CD4-positive, alpha-beta T cell treated with Interleukin-17A for 4 hours (primary cell): ENCODE results near the gene ZNF451.
A peak's percentile ranks its signal among the peaks of the same experiment; 100 is the strongest.
"Not testable (repeated sequence)": the region's sequence is repeated elsewhere in the genome, so short reads cannot be mapped to it uniquely, and the experiment has no call there.

ENCODE experiments used
- DNase-seq: peaks from one replicate; pipeline ENCODE4 v3.0.0-alpha.2; 2020; ENCODE audit warnings: mixed read lengths

ZNF451 gene, protein sequence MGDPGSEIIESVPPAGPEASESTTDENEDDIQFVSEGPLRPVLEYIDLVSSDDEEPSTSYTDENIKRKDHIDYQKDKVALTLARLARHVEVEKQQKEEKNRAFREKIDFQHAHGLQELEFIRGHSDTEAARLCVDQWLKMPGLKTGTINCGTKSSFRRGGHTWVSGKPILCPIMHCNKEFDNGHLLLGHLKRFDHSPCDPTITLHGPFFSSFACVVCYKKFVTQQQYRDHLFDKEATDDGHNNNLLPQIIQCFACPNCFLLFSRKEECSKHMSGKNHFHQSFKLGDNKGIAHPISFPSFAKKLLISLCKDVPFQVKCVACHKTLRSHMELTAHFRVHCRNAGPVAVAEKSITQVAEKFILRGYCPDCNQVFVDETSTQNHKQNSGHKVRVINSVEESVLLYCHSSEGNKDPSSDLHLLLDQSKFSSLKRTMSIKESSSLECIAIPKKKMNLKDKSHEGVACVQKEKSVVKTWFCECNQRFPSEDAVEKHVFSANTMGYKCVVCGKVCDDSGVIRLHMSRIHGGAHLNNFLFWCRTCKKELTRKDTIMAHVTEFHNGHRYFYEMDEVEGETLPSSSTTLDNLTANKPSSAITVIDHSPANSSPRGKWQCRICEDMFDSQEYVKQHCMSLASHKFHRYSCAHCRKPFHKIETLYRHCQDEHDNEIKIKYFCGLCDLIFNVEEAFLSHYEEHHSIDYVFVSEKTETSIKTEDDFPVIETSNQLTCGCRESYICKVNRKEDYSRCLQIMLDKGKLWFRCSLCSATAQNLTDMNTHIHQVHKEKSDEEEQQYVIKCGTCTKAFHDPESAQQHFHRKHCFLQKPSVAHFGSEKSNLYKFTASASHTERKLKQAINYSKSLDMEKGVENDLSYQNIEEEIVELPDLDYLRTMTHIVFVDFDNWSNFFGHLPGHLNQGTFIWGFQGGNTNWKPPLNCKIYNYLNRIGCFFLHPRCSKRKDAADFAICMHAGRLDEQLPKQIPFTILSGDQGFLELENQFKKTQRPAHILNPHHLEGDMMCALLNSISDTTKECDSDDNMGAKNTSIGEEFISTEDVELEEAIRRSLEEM

DNA sequence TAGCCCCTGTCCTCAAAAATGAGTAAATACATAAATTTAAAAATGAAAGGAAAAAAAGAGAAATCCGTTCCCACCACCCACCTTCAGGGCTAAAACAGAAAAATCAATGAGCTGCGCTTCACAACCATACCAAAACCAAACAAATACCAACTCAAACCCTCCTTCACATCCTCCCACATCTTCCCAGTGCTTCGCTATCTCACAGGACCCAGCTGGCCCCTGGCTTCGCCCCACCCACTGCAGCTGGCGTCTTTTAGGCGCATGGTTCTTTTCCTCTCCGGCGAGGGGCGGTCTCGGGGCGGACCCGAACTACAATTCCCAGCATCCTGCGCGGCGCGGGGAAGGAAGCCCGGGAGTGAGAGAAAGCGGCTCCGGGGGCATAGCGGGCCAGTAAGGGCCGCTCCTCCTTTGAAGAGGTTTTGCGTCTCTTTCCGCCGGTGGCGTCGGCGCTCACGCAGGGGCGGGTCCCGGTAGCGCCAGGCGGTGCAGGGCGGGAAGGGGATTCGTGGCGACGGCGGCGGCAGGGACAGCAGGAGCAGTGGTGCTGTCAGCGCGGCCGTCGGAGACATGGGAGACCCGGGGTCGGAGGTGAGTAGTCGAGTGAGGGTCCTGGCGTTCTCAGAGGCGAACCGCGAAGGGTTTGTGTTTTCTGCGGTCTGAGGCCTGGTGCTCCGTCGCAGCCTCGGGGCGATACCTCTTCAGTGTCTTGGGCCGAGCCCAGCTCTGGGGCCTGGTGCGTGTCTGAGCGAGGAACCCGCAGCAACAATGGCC is at the start of gene ZNF451:
Gene ZNF451, plus strand, starts transcription at position 502 of the 771 bp plus-strand sequence. Its CDS starts 66 bp downstream, at position 568.
- DNase-seq = peak; percentile 97

DNA sequence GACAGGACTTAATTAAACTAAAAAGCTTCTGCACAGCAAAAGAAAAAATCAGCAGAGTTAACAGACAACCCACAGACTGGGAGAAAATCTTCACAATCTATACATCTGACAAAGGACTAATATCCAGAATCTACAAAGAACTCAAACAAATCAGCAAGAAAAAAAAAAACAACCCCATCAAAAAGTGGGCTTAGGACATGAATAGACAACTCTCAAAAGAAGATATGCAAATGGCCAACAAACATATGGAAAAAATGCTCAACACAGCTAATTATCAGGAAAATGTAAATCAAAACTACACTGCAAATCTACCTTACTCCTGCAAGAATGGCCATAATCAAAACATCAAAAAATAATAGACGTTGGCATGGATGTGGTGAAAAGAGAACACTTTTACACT is 45.9 kb upstream of the ZNF451 start:
- not testable (repeated sequence) for DNase-seq

DNA sequence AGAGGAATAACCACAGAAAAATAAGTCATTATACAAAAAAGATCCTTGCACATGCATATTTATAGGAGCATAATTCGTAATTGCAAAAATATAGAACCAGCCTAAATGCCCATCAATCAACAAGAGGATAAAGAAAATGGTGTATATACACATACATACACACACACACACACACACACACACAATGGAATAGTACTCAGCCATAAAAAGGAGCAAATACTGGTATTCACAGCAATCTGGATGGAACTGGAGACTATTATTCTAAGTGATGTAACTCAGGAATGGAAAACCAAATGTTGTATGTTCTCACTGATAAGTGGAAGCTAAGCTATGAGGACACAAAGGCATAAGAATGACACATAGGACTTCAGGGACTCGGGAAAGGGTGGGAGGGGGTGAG is 45.4 kb upstream of the ZNF451 start:
- no peak for DNase-seq

DNA sequence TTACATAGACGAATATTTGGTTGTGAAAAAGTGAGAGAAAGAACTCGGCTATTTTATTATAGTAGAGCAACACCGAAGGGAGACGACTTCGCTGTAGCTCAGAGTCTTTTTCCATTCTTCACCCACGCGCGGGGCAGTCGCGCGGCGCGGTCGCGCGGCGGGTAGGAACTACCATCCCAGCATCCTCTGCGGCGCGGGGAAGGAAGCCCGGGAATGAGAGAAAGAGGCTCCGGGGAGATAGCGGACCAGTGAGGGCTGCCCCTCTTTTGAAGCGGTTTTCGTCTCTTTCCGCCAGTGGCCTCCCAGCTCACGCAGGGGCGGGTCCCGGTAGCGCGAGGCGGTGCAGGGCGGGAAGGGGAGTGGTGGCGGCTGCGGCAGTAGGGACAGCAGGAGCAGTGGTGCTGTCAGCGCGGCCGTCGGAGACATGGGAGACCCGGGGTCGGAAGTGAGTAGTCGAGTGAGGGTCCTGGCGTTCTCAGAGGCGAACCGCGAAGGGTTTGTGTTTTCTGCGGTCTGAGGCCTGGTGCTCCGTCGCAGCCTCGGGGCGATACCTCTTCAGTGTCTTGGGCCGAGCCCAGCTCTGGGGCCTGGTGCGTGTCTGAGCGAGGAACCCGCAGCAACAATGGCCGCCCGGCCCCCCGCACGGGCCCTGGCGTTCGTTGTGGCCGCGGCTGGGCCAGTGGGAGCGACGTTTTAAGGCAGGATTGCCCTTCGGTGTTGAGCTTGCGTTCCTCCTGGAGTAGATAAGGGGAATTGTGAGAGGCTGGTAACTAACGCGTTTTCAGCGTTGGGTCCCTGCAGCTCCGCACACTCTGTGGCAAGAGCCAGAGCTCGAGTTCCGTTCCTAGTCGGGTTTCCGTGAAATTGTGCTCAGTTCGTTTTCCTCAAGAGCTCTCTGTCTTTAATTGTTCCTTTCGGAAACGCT is 43.4 kb upstream of the ZNF451 start, which contains the start of gene KIAA1586:
Gene KIAA1586, plus strand, starts transcription at position 362 of the 925 bp plus-strand sequence. Its CDS starts 63 bp downstream, at position 425.
- peak; percentile 86 for DNase-seq

DNA sequence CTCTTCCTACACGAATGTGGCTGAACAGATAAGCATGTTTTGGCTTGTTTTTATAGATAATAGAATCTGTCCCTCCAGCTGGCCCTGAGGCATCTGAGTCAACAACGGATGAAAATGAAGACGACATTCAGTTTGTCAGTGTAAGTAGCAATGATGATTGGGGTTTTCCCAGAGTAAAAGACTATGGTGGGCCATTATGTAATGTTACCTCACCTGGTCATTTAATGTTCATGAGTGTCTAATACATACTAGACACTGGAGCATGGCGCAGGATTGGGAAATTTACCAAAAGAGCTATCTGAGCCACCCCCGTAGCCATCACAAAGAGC is 42.8 kb upstream of the ZNF451 start:
- not testable (repeated sequence) for DNase-seq

DNA sequence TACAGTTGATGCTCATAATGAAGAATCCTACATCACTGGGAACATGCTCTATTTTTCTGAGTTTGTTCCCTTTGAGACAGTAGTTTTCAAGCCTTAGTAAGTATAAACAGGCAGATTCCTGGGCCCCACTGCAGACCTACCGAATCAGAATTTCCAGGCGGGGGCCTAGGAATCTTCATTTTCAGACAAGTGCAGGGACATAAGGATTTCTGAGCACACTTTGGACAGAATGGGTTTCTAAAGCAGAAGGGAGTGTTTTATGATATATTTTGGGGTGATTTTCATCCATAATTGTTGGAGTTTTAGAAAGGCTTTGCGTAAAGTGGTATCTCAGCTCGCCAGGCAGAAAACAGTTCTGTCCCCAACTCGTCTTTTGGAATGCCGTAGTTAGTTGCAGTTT is 42.1 kb upstream of the ZNF451 start:
- not testable (repeated sequence) for DNase-seq

DNA sequence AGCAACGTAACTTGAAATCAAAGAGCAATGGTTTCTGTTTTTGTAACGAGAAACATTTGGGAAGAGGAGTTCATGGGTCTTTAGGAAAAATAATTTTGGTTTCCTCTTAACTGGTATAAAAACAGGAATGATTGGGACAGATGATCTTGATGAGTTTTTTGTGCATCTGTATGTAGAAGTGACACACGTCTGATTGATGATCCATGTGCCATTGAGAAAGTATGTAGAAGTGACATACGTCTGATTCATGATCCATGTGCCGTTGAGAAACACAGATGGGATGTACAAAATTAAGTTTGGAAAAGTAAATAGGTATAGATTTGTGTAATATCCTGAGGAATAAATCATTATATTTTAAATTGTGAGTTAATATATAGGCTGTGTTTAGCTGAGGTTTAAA is 41.4 kb upstream of the ZNF451 start:
- DNase-seq = no peak

DNA sequence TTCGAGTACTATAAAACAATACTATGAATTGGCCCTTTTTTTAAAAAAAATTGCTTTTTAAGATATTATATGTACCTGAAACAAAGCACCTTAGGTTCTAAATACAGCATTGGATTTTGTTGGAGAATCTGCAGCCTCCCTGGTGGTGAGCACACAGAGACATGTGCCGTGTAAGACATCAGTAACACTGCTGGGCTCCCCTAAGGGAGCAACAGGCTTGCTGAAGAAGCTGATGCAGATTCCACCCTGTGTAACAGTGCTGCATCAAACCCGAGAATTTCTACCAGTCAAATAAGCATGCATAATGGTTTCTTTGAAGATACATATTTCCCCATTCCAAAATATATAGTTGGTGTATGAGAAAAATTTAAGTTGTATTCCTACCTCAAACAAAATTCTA is 26.1 kb upstream of the ZNF451 start:
- DNase-seq = no peak

DNA sequence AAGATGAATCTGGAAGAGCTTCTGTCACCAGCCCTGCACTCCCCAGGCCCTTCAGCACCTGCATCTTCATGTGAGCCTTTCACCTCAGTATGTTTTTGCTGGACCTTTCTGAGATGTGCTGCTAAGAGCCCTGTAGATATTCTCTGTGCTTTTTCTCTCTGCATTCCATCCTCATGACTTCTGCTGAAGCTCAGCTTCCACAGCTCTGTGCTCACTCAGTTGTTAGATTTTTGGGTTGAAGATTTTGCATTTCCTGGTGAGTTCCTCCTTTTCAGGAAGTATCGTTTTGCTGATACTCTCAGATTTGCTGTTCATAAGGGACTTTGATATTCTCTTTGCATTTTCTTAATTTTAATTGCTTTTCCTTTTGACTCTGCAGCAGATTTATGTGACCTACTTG is 25.2 kb upstream of the ZNF451 start:
- no peak for DNase-seq

DNA sequence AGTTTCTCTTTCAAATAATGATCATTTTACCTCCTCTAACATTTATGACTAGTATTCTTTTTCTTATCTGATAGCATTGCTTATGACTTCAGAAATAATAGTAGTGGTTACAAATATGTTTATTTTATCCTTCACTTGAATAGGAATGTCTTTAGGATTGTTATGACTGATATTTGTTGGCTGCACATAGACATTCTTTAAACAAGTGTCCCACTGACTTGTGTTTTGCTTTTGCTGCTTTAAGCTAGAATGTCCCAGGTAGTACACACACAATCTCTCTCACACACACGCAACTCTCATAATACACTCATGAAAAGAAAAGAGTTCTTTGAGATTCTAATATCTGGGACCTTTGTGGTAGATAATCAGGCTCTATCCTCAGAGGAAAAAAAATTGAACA is 21.9 kb upstream of the ZNF451 start:
- DNase-seq = no peak

DNA sequence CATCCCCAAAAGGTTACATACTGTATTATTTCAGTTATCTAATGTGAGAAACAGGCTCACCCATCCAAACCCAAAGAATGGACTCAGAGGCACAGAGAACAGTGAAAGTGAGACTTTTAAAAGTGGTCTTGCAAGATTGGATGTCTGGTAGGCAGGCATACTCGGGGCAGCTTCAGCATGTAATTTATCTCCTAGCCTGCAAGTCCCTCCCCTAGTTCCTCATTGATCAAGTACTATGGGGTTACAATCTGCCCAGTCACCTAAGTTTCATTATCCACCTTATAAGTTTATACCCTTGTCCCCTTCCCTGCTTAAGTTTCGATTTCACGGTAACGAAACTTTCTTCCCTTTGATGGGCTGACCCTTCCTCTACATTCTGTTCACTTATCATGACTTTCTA is 20.8 kb upstream of the ZNF451 start:
- no peak for DNase-seq

DNA sequence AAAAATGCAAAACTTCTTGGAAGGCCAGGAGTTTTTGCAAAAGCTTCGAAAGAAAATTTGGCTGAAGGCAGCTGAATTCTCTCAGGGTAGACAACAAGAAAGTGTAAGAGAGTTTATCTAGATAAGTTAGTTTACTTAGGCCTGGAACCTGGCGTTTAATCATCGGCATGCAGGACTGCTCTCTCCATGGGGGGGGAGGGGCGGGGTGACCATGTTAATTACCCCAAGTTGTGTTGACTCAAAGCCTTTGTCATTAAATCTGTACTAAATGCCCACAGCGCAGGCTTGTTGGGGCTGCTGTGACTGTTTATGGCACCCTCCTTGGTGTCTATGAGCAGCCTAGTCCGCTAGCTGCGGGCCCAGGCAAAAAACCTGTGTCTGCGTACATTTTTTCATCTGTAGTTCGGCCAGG is 20.1 kb upstream of the ZNF451 start:
- no peak for DNase-seq

DNA sequence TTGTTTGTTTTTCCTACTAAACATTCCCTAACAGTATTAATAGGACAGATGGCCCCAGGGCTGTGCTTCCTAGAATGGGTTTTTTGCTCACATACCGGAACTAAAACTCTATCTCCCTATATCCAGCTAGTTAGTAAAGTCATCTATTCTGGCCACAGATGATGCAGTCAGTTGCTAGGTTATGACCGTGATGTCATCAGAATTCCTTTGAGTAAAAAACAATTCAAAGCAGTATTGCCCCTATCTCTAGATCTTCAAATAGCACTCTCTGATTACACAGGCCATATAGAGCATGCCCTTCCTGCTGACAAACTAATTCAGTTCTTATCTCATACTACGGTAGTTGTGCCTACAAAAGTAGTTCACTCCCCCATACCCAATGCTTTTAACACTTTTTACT is 17.9 kb upstream of the ZNF451 start:
- DNase-seq = no peak

DNA sequence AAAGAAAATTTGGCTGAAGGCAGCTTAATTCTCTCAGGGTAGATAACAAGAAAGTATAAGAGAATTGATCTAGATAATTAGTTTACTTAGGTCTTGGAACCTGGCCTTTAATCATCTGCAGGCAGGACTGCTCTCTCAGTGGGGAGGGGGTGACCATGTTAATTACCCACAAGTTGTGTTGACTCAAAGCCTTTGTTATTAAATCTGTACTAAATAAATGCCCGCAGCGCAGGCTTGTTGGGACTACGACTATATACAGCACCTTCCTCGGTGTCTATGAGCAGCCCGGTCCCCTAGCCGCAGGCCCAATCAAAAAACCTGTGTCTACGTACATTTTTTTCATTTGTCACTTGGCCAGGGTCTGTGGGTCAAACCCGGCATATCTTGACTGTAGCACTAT is 15.6 kb upstream of the ZNF451 start:
- DNase-seq = no peak

DNA sequence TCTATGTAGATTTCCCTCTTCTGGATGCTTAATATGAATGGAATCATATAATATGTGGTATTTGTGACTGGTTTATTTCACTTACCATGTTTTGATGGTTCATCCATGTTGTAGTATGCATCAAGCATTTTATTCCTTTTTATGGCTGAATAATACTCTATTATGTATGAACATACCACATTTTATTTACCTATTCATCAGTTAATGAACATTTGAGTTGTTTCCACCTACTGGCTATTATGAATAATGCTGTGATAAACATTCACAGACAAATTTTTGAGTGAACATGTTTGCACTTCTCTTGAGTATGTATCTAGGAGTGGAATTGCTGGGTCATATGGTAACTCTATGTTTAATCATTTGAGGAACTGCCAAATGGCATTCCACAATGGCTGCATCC is 14.9 kb upstream of the ZNF451 start:
- DNase-seq = no peak

DNA sequence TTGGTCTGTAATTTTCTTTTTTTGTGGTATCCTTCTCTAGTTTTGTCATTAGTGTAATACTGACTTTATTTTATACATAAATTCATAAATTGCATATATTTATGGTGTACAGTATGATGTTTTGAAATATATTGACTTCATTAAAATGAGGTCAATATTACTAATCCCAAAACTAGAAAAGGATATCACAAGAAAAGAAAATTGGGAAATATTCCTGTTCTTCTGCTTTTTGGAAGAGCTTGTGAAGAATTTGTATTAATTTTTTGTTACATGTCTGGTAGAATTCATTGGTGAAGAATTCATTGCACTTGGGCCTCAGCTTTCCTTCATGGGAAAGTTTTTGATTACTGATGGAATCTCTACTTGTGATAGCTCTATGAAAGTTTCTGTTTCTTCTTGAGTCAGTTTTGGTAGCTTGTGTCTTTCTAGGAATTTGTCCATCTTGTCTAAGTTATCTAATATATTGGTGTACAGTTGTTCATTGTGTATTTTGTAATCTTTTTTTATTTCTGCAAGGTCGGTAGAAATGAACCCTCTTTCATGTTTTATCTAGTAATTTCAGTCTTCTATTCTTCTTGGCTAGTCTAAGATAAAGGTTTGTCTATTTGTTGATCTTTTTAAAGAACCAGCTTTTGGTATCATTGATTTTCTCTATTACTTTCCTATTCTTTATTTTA is 11.3 kb upstream of the ZNF451 start:
- DNase-seq = no peak

DNA sequence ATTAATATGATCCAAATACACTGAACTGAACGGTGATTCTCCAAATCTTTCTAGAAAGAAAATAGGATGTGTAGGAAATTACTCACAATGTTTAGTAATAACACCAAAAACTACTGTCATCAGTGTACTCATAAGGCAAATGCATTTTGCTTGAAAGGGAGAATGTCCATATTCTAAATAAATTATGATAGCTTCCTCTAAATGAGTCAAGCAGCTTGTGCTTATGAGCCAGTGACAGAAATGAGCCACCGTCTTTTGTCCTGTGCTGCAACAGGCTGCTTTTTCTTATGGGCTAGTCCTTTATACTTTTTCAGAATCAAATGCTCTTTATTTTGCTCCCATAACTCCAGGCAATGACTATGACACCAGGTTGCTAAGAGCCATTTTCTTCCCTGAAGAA is 4.5 kb upstream of the ZNF451 start:
- no peak for DNase-seq

DNA sequence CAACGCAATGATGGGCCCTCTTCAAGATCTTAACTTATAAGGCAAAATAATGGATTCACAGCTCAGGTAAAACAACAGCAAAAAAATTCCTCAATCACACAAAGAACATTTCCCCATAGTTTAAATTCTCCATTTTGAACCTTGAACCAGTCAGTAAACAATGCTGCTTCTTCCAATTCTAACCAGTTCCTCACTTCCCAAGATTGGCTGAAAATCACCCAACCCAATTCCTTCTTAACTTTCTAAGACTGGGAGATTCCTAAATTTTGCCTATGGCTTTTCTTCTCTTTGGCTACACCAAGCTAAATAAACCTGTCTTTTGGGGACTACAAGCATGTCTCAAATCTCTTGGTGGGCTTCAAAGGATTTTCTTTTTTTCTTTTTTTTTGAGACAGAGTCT is 3.1 kb upstream of the ZNF451 start:
- no peak for DNase-seq

DNA sequence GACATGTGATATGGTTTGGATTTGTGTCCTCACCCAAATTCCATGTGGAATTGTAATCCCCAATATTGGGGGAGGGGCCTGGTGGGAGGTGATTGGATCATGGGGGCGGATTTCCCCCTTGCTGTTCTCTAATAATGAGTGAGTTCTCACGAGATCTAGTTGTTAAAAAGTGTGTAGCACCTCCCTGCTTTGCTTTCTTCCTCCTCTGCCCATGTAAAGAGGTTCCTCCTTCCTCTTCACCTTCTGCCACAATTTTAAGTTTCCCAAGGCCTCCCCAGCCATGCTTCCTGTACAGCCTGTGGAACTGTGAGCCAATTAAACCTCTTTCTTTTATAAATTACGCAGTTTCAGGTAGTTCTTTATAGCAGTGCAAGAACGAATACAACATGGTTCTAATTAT is 2.1 kb upstream of the ZNF451 start:
- no peak for DNase-seq

DNA sequence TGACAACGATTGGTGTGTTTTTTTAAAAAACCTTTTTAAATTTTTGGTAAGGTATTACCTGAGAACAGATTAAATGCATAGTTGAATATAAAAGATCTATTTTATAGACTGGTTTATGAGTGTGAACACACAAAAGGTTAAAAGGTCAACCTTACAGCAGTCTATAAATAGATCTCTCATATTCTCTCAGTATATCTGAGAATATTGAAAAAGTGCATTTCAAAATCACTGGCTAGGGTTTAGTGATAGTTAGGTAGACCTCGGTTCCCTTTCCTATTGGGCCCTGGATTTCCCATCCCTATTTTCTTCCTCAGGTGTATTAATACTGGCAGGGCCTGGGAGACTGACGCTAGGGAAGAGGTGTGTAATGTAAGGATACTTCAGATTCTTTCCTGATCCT is 723 bp upstream of the ZNF451 start:
- DNase-seq = no peak

DNA sequence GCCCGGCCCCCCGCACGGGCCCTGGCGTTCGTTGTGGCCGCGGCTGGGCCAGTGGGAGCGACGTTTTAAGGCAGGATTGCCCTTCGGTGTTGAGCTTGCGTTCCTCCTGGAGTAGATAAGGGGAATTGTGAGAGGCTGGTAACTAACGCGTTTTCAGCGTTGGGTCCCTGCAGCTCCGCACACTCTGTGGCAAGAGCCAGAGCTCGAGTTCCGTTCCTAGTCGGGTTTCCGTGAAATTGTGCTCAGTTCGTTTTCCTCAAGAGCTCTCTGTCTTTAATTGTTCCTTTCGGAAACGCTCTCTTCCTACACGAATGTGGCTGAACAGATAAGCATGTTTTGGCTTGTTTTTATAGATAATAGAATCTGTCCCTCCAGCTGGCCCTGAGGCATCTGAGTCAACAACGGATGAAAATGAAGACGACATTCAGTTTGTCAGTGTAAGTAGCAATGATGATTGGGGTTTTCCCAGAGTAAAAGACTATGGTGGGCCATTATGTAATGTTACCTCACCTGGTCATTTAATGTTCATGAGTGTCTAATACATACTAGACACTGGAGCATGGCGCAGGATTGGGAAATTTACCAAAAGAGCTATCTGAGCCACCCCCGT is 575 bp downstream of the ZNF451 start:
- DNase-seq = not testable (repeated sequence)
